HG02798 (cell line): Measurements from ENCODE around the gene NPFF.
"Not testable (repeated sequence)": the region's sequence is repeated elsewhere in the genome, so short reads cannot be mapped to it uniquely, and the experiment has no call there.

Source experiments
- ATAC-seq: cut with Tn5 transposase; IDR thresholded peaks from one replicate; pipeline ENCODE4 v1.9.1; 2021; ENCODE audit warnings: mild to moderate bottlenecking; ENCODE audit not compliant: unreplicated experiment, poor library complexity

NPFF gene

GRCh38 chr12:53506881-53507602, at the start of gene NPFF:
Gene NPFF (minus strand): TSS chr12:53507484. CDS start chr12:53507474, 10 bp downstream.
- ATAC-seq = no peak

GRCh38 chr12:53552361-53553327, 45.4 kb upstream of the NPFF start:
- ATAC-seq = no peak

DNA sequence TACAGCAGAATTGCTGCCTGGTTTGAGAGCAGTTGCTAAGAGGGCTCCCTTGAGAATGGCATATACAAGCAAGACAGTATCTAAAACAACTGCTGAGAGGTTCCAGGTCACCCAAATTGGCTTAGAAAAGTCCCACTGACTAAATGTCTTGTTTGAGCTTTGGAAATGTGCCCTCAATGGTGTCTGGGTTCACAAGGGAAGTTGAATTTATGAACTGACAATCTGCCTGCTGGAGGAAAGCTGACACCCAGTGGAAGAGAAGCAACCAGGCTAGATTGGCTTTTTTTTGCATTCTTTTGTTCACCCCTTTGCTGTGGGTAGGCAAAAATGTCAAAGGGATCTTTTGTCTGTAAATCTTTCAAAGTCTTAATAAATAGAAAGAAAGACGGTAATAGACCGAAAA, 44.6 kb upstream of the NPFF start:
- no peak for ATAC-seq

- no peak for ATAC-seq
Observed at GRCh38 chr12:53550595-53550994, 43.3 kb upstream of the NPFF start.

GRCh38 chr12:53550131-53550530, 42.8 kb upstream of the NPFF start:
- ATAC-seq = not testable (repeated sequence)

- ATAC-seq = not testable (repeated sequence)
Observed at GRCh38 chr12:53548354-53548753, 41.1 kb upstream of the NPFF start.

- ATAC-seq = peak; percentile 81
Observed at GRCh38 chr12:53543539-53543938, 36.3 kb upstream of the NPFF start.

DNA sequence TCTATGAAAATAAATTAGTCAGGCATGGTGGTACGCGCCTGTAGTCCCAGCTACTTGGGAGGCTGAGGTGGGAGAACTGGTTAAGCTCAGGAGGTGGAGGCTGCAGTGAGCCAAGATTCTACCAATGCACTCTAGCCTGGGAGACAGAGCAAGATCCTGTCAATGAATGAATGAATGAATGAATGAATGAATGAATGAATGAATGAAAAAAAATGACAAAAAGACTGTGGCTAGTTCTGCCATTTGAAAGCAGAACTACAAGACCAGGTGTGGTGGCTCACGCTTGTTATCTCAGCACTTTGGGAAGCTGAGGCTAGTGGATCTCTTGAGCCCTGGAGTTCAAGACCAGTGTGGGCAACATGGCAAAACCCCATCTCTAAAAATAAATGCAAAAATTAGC, 32.2 kb upstream of the NPFF start:
- no peak for ATAC-seq

- no peak for ATAC-seq
Observed at GRCh38 chr12:53538209-53538689, 31.0 kb upstream of the NPFF start.

GRCh38 chr12:53536962-53537361, 29.7 kb upstream of the NPFF start:
- no peak for ATAC-seq

DNA sequence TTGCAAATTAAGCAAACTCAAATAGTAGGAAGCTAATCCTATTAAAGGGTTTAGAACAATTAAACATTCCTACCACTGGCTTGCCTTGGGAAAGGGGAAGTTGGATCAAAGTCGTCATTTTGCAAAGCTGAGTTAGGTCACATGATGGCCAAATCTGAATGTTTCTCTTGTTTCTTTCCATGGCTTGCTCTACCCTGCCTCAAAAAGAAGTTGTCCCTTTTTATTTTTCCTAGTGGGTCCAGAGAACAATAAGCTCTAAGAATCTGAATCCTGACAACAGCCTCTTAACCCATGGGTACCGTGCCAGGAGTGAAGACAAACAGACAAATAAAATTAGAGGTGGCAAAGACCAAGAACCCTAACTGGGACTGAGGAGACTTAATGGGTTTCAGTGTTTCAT, 26.2 kb upstream of the NPFF start:
- ATAC-seq = no peak

DNA sequence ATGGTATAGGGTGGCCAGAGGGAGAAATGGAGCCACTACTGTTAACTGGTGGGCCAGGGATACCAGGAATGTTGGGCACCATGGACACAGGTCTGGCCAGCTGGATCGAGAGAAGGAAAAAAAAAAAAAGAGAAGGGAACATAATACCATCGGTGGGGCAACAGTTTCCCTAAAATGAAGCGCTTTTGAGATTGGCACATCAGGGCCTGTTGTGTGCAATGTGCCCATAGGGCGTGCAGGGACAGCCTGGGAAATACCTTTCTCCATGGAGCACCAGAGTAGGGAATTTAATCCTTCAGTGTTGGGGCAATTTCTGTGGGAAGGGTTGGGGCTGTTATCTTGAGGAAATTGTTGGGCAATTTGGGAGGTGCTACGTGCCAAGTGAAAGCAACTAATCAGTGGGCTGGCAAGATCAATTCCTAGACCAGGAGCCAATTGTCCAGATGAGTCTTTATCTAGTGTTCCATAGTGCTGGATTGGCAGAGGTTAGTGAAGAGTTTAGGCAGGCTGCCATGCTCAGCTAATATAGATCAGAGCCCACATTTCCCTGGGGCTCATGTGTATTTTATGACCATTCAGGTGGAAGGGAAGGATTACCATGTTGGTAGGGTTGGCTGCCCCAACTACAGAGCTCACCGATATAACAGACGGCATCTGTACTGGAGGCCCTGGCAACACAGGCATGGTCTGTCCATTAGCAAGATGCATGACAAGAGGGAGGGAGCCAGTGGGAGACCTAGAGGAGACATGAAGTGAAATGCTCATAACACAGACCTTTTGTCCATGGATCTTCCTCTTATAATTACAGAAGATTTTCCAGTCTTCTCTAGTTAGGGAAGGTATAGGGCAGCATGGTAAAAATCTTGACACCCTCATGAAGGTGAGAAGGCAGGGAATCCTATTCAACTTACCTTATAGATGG, 25.5 kb upstream of the NPFF start:
- ATAC-seq = no peak

DNA sequence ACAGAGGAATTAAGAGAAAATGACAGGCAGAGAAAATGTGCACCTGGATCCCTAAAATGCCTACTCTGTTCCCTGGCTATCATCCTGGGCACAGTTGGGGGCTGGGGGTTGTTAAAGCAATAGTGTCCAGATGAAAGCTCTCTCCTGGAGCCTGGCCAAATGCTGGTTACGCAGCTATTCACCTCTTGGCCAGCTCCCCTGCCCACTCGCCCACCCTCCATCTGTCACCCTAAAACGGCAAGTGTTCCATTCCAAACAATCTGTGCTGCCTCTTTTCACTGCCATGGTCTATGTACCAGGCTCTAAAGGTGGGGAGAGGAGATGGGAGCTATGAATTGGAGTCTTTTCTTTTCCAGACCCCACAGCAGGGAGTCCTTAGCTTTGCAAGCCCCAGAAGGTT, 24.7 kb upstream of the NPFF start:
- no peak for ATAC-seq

GRCh38 chr12:53530920-53531319, 23.6 kb upstream of the NPFF start:
- no peak for ATAC-seq

- ATAC-seq = no peak
Observed at GRCh38 chr12:53530061-53530460, 22.8 kb upstream of the NPFF start.

- ATAC-seq = no peak
Observed at GRCh38 chr12:53524476-53524875, 17.2 kb upstream of the NPFF start.

DNA sequence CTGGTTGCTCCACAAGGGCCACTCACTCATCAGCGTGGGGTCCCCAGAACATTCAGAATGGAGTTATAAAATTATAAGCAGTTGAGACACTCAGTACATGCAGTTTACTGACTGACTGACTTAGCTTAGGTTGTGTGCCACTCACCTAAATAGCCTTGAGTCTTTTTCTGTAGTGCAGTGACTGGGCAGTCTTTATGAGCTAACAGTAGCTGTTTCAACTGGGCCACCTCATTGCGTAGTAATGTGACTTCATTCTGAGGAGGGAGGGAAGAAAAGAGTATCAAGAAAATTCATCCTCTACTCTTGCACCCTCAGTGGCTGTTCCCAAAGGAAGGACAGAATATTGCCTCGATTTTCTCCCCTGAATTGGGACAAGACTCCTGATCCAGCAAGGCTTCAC, 15.8 kb upstream of the NPFF start:
- ATAC-seq = no peak

- no peak for ATAC-seq
Observed at GRCh38 chr12:53518381-53518780, 11.1 kb upstream of the NPFF start.

DNA sequence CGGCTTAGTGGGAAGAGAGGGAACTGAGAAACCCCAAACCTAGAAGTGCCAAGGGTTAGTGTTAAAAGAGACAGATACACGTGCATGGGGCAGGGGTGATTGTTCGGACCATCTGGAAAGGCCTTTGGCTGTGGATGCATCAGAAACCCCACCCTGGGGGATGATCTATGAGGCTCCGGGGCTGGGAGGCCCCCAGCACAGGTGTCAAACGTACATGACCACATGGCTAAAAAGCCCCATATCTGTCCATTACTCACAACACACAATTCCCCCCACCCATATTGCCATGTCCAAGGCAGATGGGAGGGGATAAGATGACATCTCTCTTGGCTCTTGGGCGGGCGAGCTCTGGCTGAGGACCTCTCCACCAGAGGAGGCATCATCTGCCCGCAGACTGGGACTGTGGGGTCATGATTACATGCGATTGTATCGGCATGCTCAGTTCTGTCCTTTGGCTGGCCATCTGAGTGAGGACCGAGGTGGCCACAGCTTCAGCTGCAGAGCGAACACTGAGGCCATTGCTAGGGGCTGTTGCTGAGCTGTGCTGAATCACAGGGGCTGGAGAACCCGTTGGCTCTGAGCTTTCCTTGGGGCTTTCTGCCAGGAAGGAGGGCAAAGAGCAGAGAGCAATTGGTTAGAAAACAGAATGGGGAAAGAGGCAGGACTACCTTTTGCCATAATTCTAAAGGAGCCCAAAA, 9.6 kb upstream of the NPFF start:
- no peak for ATAC-seq

DNA sequence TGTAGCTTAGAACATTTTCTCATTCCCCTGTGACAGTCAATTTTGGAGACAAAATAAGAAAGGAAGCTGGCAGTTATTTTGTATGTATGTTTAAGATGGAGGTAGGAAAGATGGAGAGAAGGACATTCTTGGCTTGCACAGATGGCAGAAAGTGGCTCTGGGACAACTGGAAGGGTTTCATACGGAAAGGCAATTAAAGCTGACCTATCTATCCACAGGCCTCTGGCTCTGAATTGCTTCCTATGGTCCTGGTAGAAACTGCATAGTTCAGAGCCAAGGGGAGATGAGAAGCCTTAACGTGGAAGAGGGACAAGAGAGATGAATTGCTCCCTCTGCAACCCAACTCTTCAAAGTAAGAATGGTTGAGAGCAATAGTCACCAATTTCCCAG, 8.0 kb upstream of the NPFF start:
- no peak for ATAC-seq
